GM10847 (cell line): ENCODE data around the gene ACAP1.

Experiments
- POLR2A ChIP-seq: IDR thresholded peaks from 2 replicates; pipeline ENCODE4 v1.6.1; 2011; ENCODE audit not compliant: insufficient read length; ENCODE audit errors: extremely low read depth

The ACAP1 gene

GRCh38 chr17:7306911-7307685 is 29.2 kb upstream of the ACAP1 start, which contains the start of gene EIF5A:
TSS of gene EIF5A (plus strand) at chr17:7307628. CDS start at chr17:7309636, 2,008 bp downstream.
- TF ChIP-seq POLR2A: peak; percentile 58

GRCh38 chr17:7307686-7308624 is 28.4 kb upstream of the ACAP1 start:
- no peak for TF ChIP-seq POLR2A

GRCh38 chr17:7308625-7309433 is 27.5 kb upstream of the ACAP1 start:
- peak; percentile 0 for TF ChIP-seq POLR2A

- no peak for TF ChIP-seq POLR2A
Measured at GRCh38 chr17:7309628-7310027, 26.7 kb upstream of the ACAP1 start.

GRCh38 chr17:7311110-7311705 is 25.1 kb upstream of the ACAP1 start:
- no peak for TF ChIP-seq POLR2A

GRCh38 chr17:7312432-7313087 is 23.8 kb upstream of the ACAP1 start:
- TF ChIP-seq POLR2A: no peak

- no peak for TF ChIP-seq POLR2A
Measured at GRCh38 chr17:7313088-7313889, 23.0 kb upstream of the ACAP1 start.

GRCh38 chr17:7313890-7314718 is 22.2 kb upstream of the ACAP1 start:
- TF ChIP-seq POLR2A: no peak

GRCh38 chr17:7314719-7315569 is 21.4 kb upstream of the ACAP1 start, which contains the start of gene GPS2:
TSS of gene GPS2 (minus strand) at chr17:7315360. CDS start at chr17:7315052, 308 bp downstream.
- peak; percentile 79 for TF ChIP-seq POLR2A

GRCh38 chr17:7315570-7316235 is 20.6 kb upstream of the ACAP1 start:
- no peak for TF ChIP-seq POLR2A
